HCT116 (cell line): ENCODE data around the gene NONO. TPM values are rescaled to one million over a fixed set of nuclear protein-coding genes. Genes with fewer than 3 reads are reported as not detected.

Experiments
- ATAC-seq: fragments of 200-7000 bp; cut with Tn5 transposase; 2 replicates; pipeline ENCODE4 v1.9.1; 2020; ENCODE audit warnings: mild to moderate bottlenecking, moderate library complexity
- BruUV-seq: library from RNA; stranded (reverse); fragments of 400-500 nt; replicated peaks from 2 replicates; lab custom pipeline; 2021; lab: Mats Ljungman, UMichigan
- CTCF ChIA-PET: fragments of 300-600 bp; sonication (Branson Sonifier 250); formaldehyde crosslinking; loops from one replicate; lab custom pipeline; 2021; ENCODE audit warnings: antibody characterized with exemption; lab: Charles Lee
- POLR2A ChIA-PET: fragments of 300-600, 350-600 bp; sonication (Branson Sonifier 250); formaldehyde crosslinking; loops from one replicate; lab custom pipeline; 2021; ENCODE audit warnings: antibody characterized with exemption; lab: Charles Lee
- RAD21 ChIA-PET, 2 experiments: fragments of 300-600 bp; sonication (Branson Sonifier 250); formaldehyde crosslinking; loops; one replicate each; lab custom pipeline; 2023; ENCODE audit warnings: low total read pairs in 2 of 2; ENCODE audit not compliant: uncharacterized antibody in 2 of 2, unreplicated experiment in 2 of 2, low non-redundant PET in 1 of 2; lab: Charles Lee
- DNase-seq: peaks from one replicate; pipeline ENCODE4 v3.0.0-alpha.2; 2010; ENCODE audit warnings: low read depth, low spot score
- H2AFZ ChIP-seq: fragments of 200-600 bp; shearing (Covaris generic), sonication (generic); 2 replicates; pipeline ENCODE4 v1.6.1; 2017; ENCODE audit warnings: low read depth, mixed run types, mixed read lengths, antibody characterized with exemption, low read length; ENCODE audit not compliant: poor library complexity, severe bottlenecking
- H3K27ac ChIP-seq: 2 replicates; pipeline ENCODE4 v1.5.1; 2012; ENCODE audit warnings: low read depth, low read length
- H3K27me3 ChIP-seq: fragments of 200-600 bp; sonication (generic); 2 replicates; pipeline ENCODE4 v1.6.1; 2016; ENCODE audit warnings: mixed run types, low read length, mixed read lengths; ENCODE audit not compliant: insufficient read depth
- H3K36me3 ChIP-seq, 2 experiments: fragments of 200-500 bp in 1 of 2; fragments of 200-600 bp in 1 of 2; sonication (Bioruptor generic) in 1 of 2; sonication (generic) in 1 of 2; 2 replicates each; pipeline versions ENCODE4 v1.5.1 to v1.6.1; 2014 to 2016; ENCODE audit warnings: low read length in 2 of 2, inconsistent platforms in 1 of 2, mixed read lengths in 1 of 2, mixed run types in 1 of 2; ENCODE audit not compliant: insufficient read depth in 2 of 2, control insufficient read depth in 1 of 2
- H3K4me1 ChIP-seq, 2 experiments: fragments of 200-600 bp in 1 of 2; sonication (generic) in 1 of 2; 2 replicates each; pipeline versions ENCODE4 v1.5.1 to v1.6.1; 2012 to 2017; ENCODE audit warnings: low read length in 2 of 2, inconsistent platforms in 1 of 2, mild to moderate bottlenecking in 1 of 2, mixed read lengths in 1 of 2, mixed run types in 1 of 2, moderate library complexity in 1 of 2; ENCODE audit not compliant: insufficient read depth in 2 of 2, control insufficient read depth in 1 of 2
- H3K4me2 ChIP-seq: fragments of 200-600 bp; sonication (generic); 2 replicates; pipeline ENCODE4 v1.6.1; 2017; ENCODE audit warnings: mixed run types, low read length, mixed read lengths
- H3K4me3 ChIP-seq, 2 experiments: fragments of 200-600 bp in 1 of 2; sonication (generic) in 1 of 2; replicated peaks in 1 of 2; 2 replicates each; pipeline ENCODE4 v1.5.1; 2011 to 2016; ENCODE audit warnings: low read length in 2 of 2, control low read depth in 1 of 2, low read depth in 1 of 2, mild to moderate bottlenecking in 1 of 2, mixed read lengths in 1 of 2, mixed run types in 1 of 2
- H3K79me2 ChIP-seq: fragments of 200-600 bp; sonication (generic); 2 replicates; pipeline ENCODE4 v1.6.1; 2017; ENCODE audit warnings: mild to moderate bottlenecking, mixed run types, low read length, moderate library complexity, mixed read lengths; ENCODE audit not compliant: insufficient read depth
- H3K9ac ChIP-seq: fragments of 200-600 bp; sonication (generic); 2 replicates; pipeline ENCODE4 v1.6.1; 2016; ENCODE audit warnings: low read length, mixed read lengths
- H3K9me2 ChIP-seq: fragments of 200-600 bp; sonication (generic), shearing (Covaris generic); 2 replicates; pipeline ENCODE4 v1.6.1; 2017; ENCODE audit warnings: mixed run types, mild to moderate bottlenecking, moderate library complexity; ENCODE audit not compliant: insufficient read depth
- H3K9me3 ChIP-seq, 2 experiments: fragments of 200-500 bp in 1 of 2; fragments of 200-600 bp in 1 of 2; sonication (Bioruptor generic) in 1 of 2; sonication (generic) in 1 of 2; 2 replicates each; pipeline ENCODE4 v1.6.1; 2014 to 2017; ENCODE audit warnings: low read length in 2 of 2, mixed read lengths in 2 of 2, inconsistent platforms in 1 of 2, low read depth in 1 of 2, mild to moderate bottlenecking in 1 of 2, mixed run types in 1 of 2, moderate library complexity in 1 of 2; ENCODE audit not compliant: control insufficient read depth in 1 of 2, insufficient read depth in 1 of 2
- H4K20me1 ChIP-seq: fragments of 200-600 bp; sonication (generic), shearing (Covaris generic); 2 replicates; pipeline ENCODE4 v1.6.1; 2017; ENCODE audit warnings: mixed run types, mild to moderate bottlenecking, moderate library complexity; ENCODE audit not compliant: insufficient read depth
- CBX3 ChIP-seq: IDR thresholded peaks from 2 replicates; pipeline ENCODE4 v1.6.1; 2012; ENCODE audit warnings: low read depth
- FOSL1 ChIP-seq: IDR thresholded peaks from 2 replicates; pipeline ENCODE4 v1.6.1; 2012; ENCODE audit warnings: low read depth
- MAX ChIP-seq: IDR thresholded peaks from 2 replicates; pipeline ENCODE4 v1.6.1; 2012
- POLR2AphosphoS5 ChIP-seq: IDR thresholded peaks from 2 replicates; pipeline ENCODE4 v1.6.1; 2011; ENCODE audit warnings: mild to moderate bottlenecking, low read depth, low read length, moderate library complexity
- REST ChIP-seq: IDR thresholded peaks from 2 replicates; pipeline ENCODE4 v1.6.1; 2012; ENCODE audit warnings: low read depth
- SRF ChIP-seq: IDR thresholded peaks from 2 replicates; pipeline ENCODE4 v1.6.1; 2012; ENCODE audit warnings: low read depth
- YY1 ChIP-seq: IDR thresholded peaks from 2 replicates; pipeline ENCODE4 v1.6.1; 2011; ENCODE audit warnings: low read length, low read depth, moderate library complexity, mild to moderate bottlenecking; ENCODE audit not compliant: insufficient replicate concordance; ENCODE audit errors: extremely low read depth
- ZNF274 ChIP-seq: fragments of 200-500 bp; sonication (Bioruptor generic); IDR thresholded peaks from 2 replicates; pipeline ENCODE4 v1.6.1; 2014; ENCODE audit warnings: mild to moderate bottlenecking, low read depth, low read length, inconsistent platforms
- intact Hi-C: fragments of 100-400 bp; cut with micrococcal nuclease; formaldehyde crosslinking; loops from 2 replicates; pipeline ENCODE4 v1.10.0; 2022
- total RNA-seq: library from RNA; stranded (reverse); gene quantifications from one replicate; pipeline ENCODE4 v1.2.1, GENCODE V29; 2021; ENCODE audit not compliant: unreplicated experiment
- TF ChIP-seq, protein P1 (sequence below), 3 experiments: fragments of 200-600 bp in 1 of 3; sonication (generic) in 1 of 3; IDR thresholded peaks in 2 of 3; conservative IDR thresholded peaks in 1 of 3; 2 replicates each; pipeline ENCODE4 v1.5.1; 2012 to 2017; ENCODE audit warnings: low read depth in 2 of 3, low read length in 2 of 3, antibody characterized with exemption in 1 of 3, borderline replicate concordance in 1 of 3, control low read depth in 1 of 3, mild to moderate bottlenecking in 1 of 3, mixed read lengths in 1 of 3, mixed run types in 1 of 3, moderate library complexity in 1 of 3; ENCODE audit not compliant: insufficient read depth in 1 of 3

Gene NONO
- total RNA-seq, 1 experiment from 2014 or later = 523 TPM

DNA sequence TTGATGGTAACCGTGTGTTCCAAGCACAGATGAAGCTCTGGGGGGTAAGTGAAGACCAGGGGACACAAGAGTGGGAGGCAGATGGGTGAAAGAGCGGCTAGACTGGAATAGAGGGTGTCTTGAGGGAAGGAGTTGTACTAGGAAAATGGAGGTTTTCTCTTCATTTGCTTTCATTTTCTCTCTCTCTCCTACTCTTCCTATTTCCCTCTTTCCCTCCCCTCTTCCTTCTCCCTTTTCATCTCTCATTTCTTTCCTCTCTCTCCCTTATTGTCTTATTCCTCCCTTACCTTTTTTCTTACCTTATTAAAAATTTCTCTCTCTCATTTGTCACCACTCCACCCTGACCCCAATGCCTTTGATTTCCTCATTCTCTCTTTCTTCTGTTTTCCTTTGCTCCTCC, 21.1 kb downstream of the NONO start:
- RAD21 ChIA-PET = no interaction called here
- intact Hi-C loops = no loop called here
- ATAC-seq (no peak), DNase-seq (no peak)
- no peaks in the 10 kb centered on the region for H3K9me3 ChIP-seq
- no peaks in the 10 kb centered on the region for H4K20me1 ChIP-seq
- CTCF ChIA-PET = no interaction called here
- H3K9ac ChIP-seq = no peak overlapping the region
- no peaks in the 10 kb centered on the region for H3K27me3 ChIP-seq
- H3K36me3 ChIP-seq = no peaks in the 10 kb centered on the region
- no peaks in the 10 kb centered on the region for H3K79me2 ChIP-seq
- H2AFZ ChIP-seq = no peak overlapping the region
- H3K4me1 ChIP-seq = no peaks in the 10 kb centered on the region
- H3K4me2 ChIP-seq = no peak overlapping the region
- no peaks in the 10 kb centered on the region for H3K9me2 ChIP-seq
- H3K27ac ChIP-seq = no peak overlapping the region
- H3K4me3 ChIP-seq = no peak overlapping the region
- POLR2A ChIA-PET = no interaction called here
- TF ChIP-seq ZNF274 = no peak
- no peak for TF ChIP-seq POLR2AphosphoS5
- TF ChIP-seq FOSL1 = no peak
- no peak for TF ChIP-seq MAX
- TF ChIP-seq YY1 = no peak
- TF ChIP-seq SRF = no peak
- no peak for TF ChIP-seq CBX3
- TF ChIP-seq REST = no peak
- TF ChIP-seq, protein P1, sequence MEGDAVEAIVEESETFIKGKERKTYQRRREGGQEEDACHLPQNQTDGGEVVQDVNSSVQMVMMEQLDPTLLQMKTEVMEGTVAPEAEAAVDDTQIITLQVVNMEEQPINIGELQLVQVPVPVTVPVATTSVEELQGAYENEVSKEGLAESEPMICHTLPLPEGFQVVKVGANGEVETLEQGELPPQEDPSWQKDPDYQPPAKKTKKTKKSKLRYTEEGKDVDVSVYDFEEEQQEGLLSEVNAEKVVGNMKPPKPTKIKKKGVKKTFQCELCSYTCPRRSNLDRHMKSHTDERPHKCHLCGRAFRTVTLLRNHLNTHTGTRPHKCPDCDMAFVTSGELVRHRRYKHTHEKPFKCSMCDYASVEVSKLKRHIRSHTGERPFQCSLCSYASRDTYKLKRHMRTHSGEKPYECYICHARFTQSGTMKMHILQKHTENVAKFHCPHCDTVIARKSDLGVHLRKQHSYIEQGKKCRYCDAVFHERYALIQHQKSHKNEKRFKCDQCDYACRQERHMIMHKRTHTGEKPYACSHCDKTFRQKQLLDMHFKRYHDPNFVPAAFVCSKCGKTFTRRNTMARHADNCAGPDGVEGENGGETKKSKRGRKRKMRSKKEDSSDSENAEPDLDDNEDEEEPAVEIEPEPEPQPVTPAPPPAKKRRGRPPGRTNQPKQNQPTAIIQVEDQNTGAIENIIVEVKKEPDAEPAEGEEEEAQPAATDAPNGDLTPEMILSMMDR (IDR thresholded peaks at IDR 0.05 in 2 of 3, conservative IDR thresholded peaks at IDR 0.05 in 1 of 3; ENCODE audit: borderline replicate concordance in 1 of 3, insufficient read depth in 1 of 3, low read depth in 2 of 3, low read length in 2 of 3) = no peak
- BruUV-seq = no TSS peak
